Endodermal cell (in vitro differentiated cells): Measurements from ENCODE around the gene CTSV. TPM values are rescaled to one million over a fixed set of nuclear protein-coding genes. Genes with fewer than 3 reads are reported as not detected.
A peak's percentile ranks its signal among the peaks of the same experiment; 100 is the strongest.
"Not testable (repeated sequence)": the region's sequence is repeated elsewhere in the genome, so short reads cannot be mapped to it uniquely, and the experiment has no call there.

Experiments used
- DNase-seq: peaks from one replicate; pipeline ENCODE4 v3.0.0-alpha.2; 2017
- H3K27ac ChIP-seq: 2 replicates; pipeline ENCODE4 v1.5.1; 2013; ENCODE audit warnings: mild to moderate bottlenecking, low read depth, low read length, moderate library complexity
- H3K27me3 ChIP-seq: 2 replicates; pipeline ENCODE4 v1.6.1; 2013; ENCODE audit warnings: mild to moderate bottlenecking, low read length, moderate library complexity; ENCODE audit not compliant: insufficient read depth, control insufficient read depth, poor library complexity, severe bottlenecking
- H3K36me3 ChIP-seq: 2 replicates; pipeline ENCODE4 v1.7.0; 2013; ENCODE audit warnings: mild to moderate bottlenecking, low read length, moderate library complexity; ENCODE audit not compliant: control insufficient read depth, insufficient read depth
- H3K4me1 ChIP-seq: one replicate; pipeline ENCODE4 v1.7.0; 2013; ENCODE audit warnings: low read length; ENCODE audit not compliant: control insufficient read depth, insufficient read depth
- H3K4me3 ChIP-seq: 2 replicates; pipeline ENCODE4 v1.5.1; 2013; ENCODE audit warnings: mild to moderate bottlenecking, low read length, moderate library complexity
- H3K9ac ChIP-seq: 2 replicates; pipeline ENCODE4 v1.6.1; 2013; ENCODE audit warnings: mild to moderate bottlenecking, low read length, moderate library complexity; ENCODE audit not compliant: poor library complexity, severe bottlenecking; ENCODE audit errors: extremely low read depth
- H3K9me3 ChIP-seq: 2 replicates; pipeline ENCODE4 v1.6.1; 2013; ENCODE audit warnings: mild to moderate bottlenecking, low read length, moderate library complexity; ENCODE audit not compliant: control insufficient read depth
- H3K27ac Mint-ChIP-seq: 2 replicates; pipeline ENCODE4 v1.8.0; 2020; ENCODE audit warnings: mixed read lengths
- H3K27me3 Mint-ChIP-seq: 2 replicates; pipeline ENCODE4 v1.8.0; 2021; ENCODE audit warnings: mild to moderate bottlenecking, mixed read lengths; ENCODE audit not compliant: insufficient read depth
- H3K36me3 Mint-ChIP-seq: 2 replicates; pipeline ENCODE4 v1.8.0; 2020; ENCODE audit warnings: low read depth, mixed read lengths
- H3K4me1 Mint-ChIP-seq: 2 replicates; pipeline ENCODE4 v1.8.0; 2020; ENCODE audit warnings: mixed read lengths
- H3K4me3 Mint-ChIP-seq: 2 replicates; pipeline ENCODE4 v1.8.0; 2020; ENCODE audit warnings: mild to moderate bottlenecking, moderate library complexity, mixed read lengths
- H3K9me3 Mint-ChIP-seq: 2 replicates; pipeline ENCODE4 v1.8.0; 2020; ENCODE audit warnings: mild to moderate bottlenecking, mixed read lengths
- WGBS, 2 experiments: methylation state at CpG; one replicate each; pipeline versions ENCODE4 v1.1.5 to v1.1.7; 2013; ENCODE audit warnings: missing lambda C conversion rate in 2 of 2, mixed read lengths in 1 of 2; ENCODE audit not compliant: insufficient coverage in 1 of 2, insufficient read length in 1 of 2; 5-methylcytosine and 5-hydroxymethylcytosine counted together
- total RNA-seq, 2 donors: library from RNA; stranded (reverse); fragmentation: NEBNext Ultra II Directional in 1 of 2; extraction: Animal tissue kit (Norgen Biotek cat#: 25700) in 1 of 2; gene quantifications; 2 replicates in 1 of 2; 3 replicates in 1 of 2; pipeline ENCODE4 v1.2.1, GENCODE V29; 2021
- TF ChIP-seq, protein P1 (sequence below): fragments of 200-600 bp; sonication (generic); conservative IDR thresholded peaks from 2 replicates; pipeline ENCODE4 v1.5.0; 2021; ENCODE audit warnings: antibody characterized with exemption, mild to moderate bottlenecking

The CTSV gene
- total RNA-seq, 2 donors from 2014 or later, result 294 to 319 TPM

DNA sequence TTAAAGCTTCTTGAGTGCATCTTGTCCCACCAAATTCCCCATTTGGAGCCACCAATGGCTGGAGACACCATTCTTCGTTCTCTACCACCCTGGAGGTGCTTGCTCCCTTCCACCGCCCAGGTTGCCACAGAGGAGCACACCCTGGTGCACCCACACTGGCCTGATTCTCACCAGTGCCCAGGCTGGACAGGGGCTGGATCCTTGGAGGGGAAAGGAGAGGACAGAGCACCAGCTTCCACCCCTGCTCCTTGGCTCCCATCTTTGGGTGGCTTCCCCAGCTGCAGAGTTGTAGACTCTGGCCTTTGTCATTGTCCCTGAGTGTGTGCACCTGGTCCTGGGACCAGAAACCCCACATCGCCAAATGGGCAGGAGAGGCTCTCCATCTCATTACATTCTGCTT lies 21.9 kb upstream of the CTSV start:
- Histone ChIP-seq H3K9ac (no peak overlapping the region), H3K36me3 (no peaks in the 10 kb centered on the region), H3K4me3 (no peak overlapping the region), H3K4me1 (no peaks in the 10 kb centered on the region), H3K27me3 (no peaks in the 10 kb centered on the region), H3K9me3 (peaks cover 6% of the 10 kb centered on the region), H3K27ac (no peak overlapping the region)
- WGBS, 2 experiments, result 94 to 100% methylated on average over 1 to 3 of the region's 3 CpGs
- DNase-seq, result no peak
- H3K36me3 Mint-ChIP-seq, result no peaks in the 10 kb centered on the region
- TF ChIP-seq, protein P1, sequence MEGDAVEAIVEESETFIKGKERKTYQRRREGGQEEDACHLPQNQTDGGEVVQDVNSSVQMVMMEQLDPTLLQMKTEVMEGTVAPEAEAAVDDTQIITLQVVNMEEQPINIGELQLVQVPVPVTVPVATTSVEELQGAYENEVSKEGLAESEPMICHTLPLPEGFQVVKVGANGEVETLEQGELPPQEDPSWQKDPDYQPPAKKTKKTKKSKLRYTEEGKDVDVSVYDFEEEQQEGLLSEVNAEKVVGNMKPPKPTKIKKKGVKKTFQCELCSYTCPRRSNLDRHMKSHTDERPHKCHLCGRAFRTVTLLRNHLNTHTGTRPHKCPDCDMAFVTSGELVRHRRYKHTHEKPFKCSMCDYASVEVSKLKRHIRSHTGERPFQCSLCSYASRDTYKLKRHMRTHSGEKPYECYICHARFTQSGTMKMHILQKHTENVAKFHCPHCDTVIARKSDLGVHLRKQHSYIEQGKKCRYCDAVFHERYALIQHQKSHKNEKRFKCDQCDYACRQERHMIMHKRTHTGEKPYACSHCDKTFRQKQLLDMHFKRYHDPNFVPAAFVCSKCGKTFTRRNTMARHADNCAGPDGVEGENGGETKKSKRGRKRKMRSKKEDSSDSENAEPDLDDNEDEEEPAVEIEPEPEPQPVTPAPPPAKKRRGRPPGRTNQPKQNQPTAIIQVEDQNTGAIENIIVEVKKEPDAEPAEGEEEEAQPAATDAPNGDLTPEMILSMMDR, result no peak
- H3K27me3 Mint-ChIP-seq, result peaks cover 5% of the 10 kb centered on the region
- no peak overlapping the region for H3K27ac Mint-ChIP-seq
- H3K4me1 Mint-ChIP-seq, result peaks cover 6% of the 10 kb centered on the region
- no peak overlapping the region for H3K4me3 Mint-ChIP-seq
- peaks cover 7% of the 10 kb centered on the region for H3K9me3 Mint-ChIP-seq

DNA sequence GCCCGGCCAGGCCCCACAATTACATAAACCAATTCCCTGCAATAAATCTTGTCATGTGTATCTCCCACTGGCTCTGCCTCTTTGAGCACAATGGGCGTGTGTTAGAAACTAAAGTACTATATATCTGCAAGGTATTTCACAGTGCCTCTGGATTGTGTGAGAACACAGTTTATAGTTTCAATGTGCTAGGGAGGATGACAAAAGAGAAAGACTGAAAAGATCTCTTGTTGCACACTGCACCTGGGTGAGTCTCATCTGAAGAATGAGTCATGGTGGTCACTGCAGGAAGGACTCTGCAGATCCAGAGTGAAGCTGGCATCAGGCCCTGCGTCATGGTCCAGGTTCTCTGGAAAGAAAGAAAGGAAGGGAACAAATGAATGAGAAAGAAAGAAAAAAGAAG lies 20.7 kb upstream of the CTSV start:
- peaks cover 5% of the 10 kb centered on the region for H3K27me3 Mint-ChIP-seq

DNA sequence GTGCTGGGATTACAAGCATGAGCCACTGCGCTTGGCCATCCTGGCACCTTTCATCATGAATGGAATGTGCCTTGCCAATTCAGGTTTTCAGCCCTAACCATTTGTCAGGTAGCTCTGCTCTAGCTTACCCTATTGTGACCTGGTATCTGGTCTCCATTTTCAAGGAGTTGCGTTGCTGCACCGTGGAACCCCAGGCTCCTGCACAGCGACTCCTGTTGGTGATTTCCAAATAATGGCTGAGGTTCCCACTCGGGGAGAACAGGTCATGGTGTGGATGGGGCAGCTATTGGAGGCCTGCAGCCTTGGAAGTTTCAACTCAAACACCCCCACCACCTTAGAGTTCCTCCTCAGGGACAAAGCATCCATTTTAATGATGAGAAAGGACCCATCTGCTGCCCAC lies 18.7 kb upstream of the CTSV start:
- 94 to 95% methylated on average over 3 to 5 of the region's 5 CpGs for WGBS, 2 experiments
- Mint-ChIP-seq H3K27ac (no peak overlapping the region), H3K4me3 (no peak overlapping the region), H3K4me1 (peaks cover 11% of the 10 kb centered on the region), H3K36me3 (no peaks in the 10 kb centered on the region), H3K9me3 (peaks cover 11% of the 10 kb centered on the region), H3K27me3 (peaks cover 5% of the 10 kb centered on the region)
- TF ChIP-seq, protein P1, result peak; percentile 33
- Histone ChIP-seq H3K27ac (no peak overlapping the region), H3K9me3 (peaks cover 10% of the 10 kb centered on the region), H3K9ac (no peak overlapping the region), H3K4me3 (no peak overlapping the region), H3K4me1 (peaks cover 10% of the 10 kb centered on the region), H3K36me3 (no peaks in the 10 kb centered on the region), H3K27me3 (no peaks in the 10 kb centered on the region)
- DNase-seq, result no peak

More for the DNA sequence above, 20.7 kb upstream of the CTSV start:
- Mint-ChIP-seq H3K27ac (no peak overlapping the region), H3K9me3 (peaks cover 8% of the 10 kb centered on the region), H3K36me3 (no peaks in the 10 kb centered on the region), H3K4me1 (peaks cover 6% of the 10 kb centered on the region), H3K4me3 (no peak overlapping the region)
- TF ChIP-seq, protein P1, result no peak
- Histone ChIP-seq H3K27me3 (no peaks in the 10 kb centered on the region), H3K36me3 (no peaks in the 10 kb centered on the region), H3K27ac (no peak overlapping the region), H3K9ac (no peak overlapping the region), H3K4me1 (no peaks in the 10 kb centered on the region), H3K4me3 (no peak overlapping the region), H3K9me3 (peaks cover 6% of the 10 kb centered on the region)
- no peak for DNase-seq
- 90 to 100% methylated on average over 2 to 3 of the region's 3 CpGs for WGBS, 2 experiments

DNA sequence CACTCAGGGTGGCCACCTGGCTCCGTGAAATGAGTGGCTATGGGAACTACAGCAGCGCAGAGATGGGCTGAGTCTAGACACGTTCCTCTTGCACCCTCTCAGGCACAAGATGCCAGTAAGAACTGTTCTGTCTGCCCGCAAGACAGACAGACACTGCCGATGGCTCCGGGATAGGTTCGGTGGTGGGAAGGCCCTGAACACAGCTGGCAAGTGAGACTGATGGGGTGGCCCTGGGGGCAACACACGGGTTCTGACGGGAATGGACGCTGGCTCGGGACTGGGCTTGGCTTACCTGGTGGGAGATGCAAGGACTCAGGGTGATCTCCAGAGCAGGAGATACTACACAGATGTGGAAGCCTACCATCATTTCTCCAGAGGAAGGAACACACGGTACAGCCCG lies 16.9 kb upstream of the CTSV start:
- not testable (repeated sequence) for H3K4me3 Mint-ChIP-seq, H3K27me3 Mint-ChIP-seq, H3K27ac ChIP-seq, H3K4me3 ChIP-seq, H3K27ac Mint-ChIP-seq, DNase-seq, H3K9ac ChIP-seq, H3K27me3 ChIP-seq, H3K36me3 Mint-ChIP-seq, H3K36me3 ChIP-seq
- peaks cover 15% of the 10 kb centered on the region for H3K9me3 ChIP-seq
- peaks cover 15% of the 10 kb centered on the region for H3K4me1 ChIP-seq
- peaks cover 16% of the 10 kb centered on the region for H3K4me1 Mint-ChIP-seq
- WGBS, 2 experiments, result 94 to 95% methylated on average over 8 to 11 of the region's 13 CpGs
- H3K9me3 Mint-ChIP-seq, result peaks cover 20% of the 10 kb centered on the region
